HG03439 (cell line): ENCODE measurements around the gene GPER1.
A peak's percentile ranks its signal among the peaks of the same experiment; 100 is the strongest.
"Not testable (repeated sequence)": the region's sequence is repeated elsewhere in the genome, so short reads cannot be mapped to it uniquely, and the experiment has no call there.

Source experiments
- ATAC-seq: cut with Tn5 transposase; IDR thresholded peaks from one replicate; pipeline ENCODE4 v1.9.1; 2021; ENCODE audit warnings: mild to moderate bottlenecking, moderate library complexity; ENCODE audit not compliant: unreplicated experiment

Gene GPER1

GRCh38 chr7:1068013-1068412 is 19.9 kb upstream of the GPER1 start:
- no peak for ATAC-seq

- ATAC-seq: no peak
These were observed 19.3 kb upstream of the GPER1 start for GRCh38 chr7:1068619-1069018.

- ATAC-seq: no peak
These were observed 17.3 kb upstream of the GPER1 start for GRCh38 chr7:1070544-1071011.

- ATAC-seq: no peak
These were observed 16.1 kb upstream of the GPER1 start for GRCh38 chr7:1071731-1072254.

- ATAC-seq: no peak
These were observed 14.6 kb upstream of the GPER1 start for GRCh38 chr7:1073142-1073977.

- ATAC-seq: not testable (repeated sequence)
These were observed 13.9 kb upstream of the GPER1 start for GRCh38 chr7:1074018-1074417.

- no peak for ATAC-seq
These were observed 13.1 kb upstream of the GPER1 start for GRCh38 chr7:1074593-1075431.

GRCh38 chr7:1076184-1077072 is 11.5 kb upstream of the GPER1 start:
- ATAC-seq: no peak

- no peak for ATAC-seq
These were observed 9.4 kb upstream of the GPER1 start for GRCh38 chr7:1078519-1078918.

- no peak for ATAC-seq
These were observed 8.9 kb upstream of the GPER1 start for GRCh38 chr7:1078985-1079384.

GRCh38 chr7:1079546-1079945 is 8.4 kb upstream of the GPER1 start:
- ATAC-seq: no peak

GRCh38 chr7:1080252-1080920 is 7.5 kb upstream of the GPER1 start:
- ATAC-seq: no peak

GRCh38 chr7:1080921-1081255 is 7.0 kb upstream of the GPER1 start:
- ATAC-seq: no peak

- ATAC-seq: no peak
These were observed 6.6 kb upstream of the GPER1 start for GRCh38 chr7:1081336-1081735.

GRCh38 chr7:1081931-1082401 is 5.9 kb upstream of the GPER1 start:
- ATAC-seq: no peak

- ATAC-seq: no peak
These were observed 3.9 kb upstream of the GPER1 start for GRCh38 chr7:1083729-1084657.

- no peak for ATAC-seq
These were observed 2.6 kb upstream of the GPER1 start for GRCh38 chr7:1085266-1085665.

GRCh38 chr7:1085910-1086421 is 1.9 kb upstream of the GPER1 start:
- ATAC-seq: peak; percentile 1
